GM10248 (cell line): ENCODE measurements around the gene HIBCH.
"Not testable (repeated sequence)": the region's sequence is repeated elsewhere in the genome, so short reads cannot be mapped to it uniquely, and the experiment has no call there.

Experiments used
- CTCF ChIA-PET: fragments of 300-600 bp; sonication (Branson Sonifier 250); formaldehyde crosslinking; extraction: SDS; loops from one replicate; lab custom pipeline; 2021; ENCODE audit warnings: antibody characterized with exemption; lab: Yijun Ruan, JAX
- POLR2A ChIA-PET: fragments of 350-650 bp; sonication (Branson Sonifier 250); formaldehyde crosslinking; extraction: SDS; loops from one replicate; lab custom pipeline; 2020; ENCODE audit warnings: antibody characterized with exemption; lab: Yijun Ruan, JAX
- DNase-seq: peaks from one replicate; pipeline ENCODE4 v3.0.0; 2012; ENCODE audit errors: extremely low spot score
- CTCF ChIP-seq: IDR thresholded peaks from 2 replicates; pipeline ENCODE4 v1.5.1; 2012; ENCODE audit warnings: mild to moderate bottlenecking, low read depth; ENCODE audit errors: extremely low read depth, missing control alignments, control extremely low read depth

The HIBCH gene

GRCh38 chr2:190256087-190256486 is 63.5 kb downstream of the HIBCH start:
- no peak for DNase-seq
- ChIA-PET POLR2A (no interaction called here), CTCF (interaction anchor here (1.2 to 1.5 kb wide), 3 partner anchors 10 to 76 kb away, joined by 3 to 9 read pairs (median 5); a partner anchor contains a TSS)
- TF ChIP-seq CTCF: no peak

GRCh38 chr2:190255676-190256075 is 64.0 kb downstream of the HIBCH start:
- ChIA-PET CTCF (interaction anchor here (1.2 to 1.5 kb wide), 3 partner anchors 9 to 76 kb away, joined by 3 to 9 read pairs (median 5); a partner anchor contains a TSS), POLR2A (no interaction called here)
- TF ChIP-seq CTCF: no peak
- no peak for DNase-seq

GRCh38 chr2:190254063-190254850 is 65.4 kb downstream of the HIBCH start:
- no peak for DNase-seq
- ChIA-PET CTCF (interaction anchor here (1.5 kb wide), 2 partner anchors 8 to 74 kb away, joined by 3 to 9 read pairs; a partner anchor contains a TSS), POLR2A (no interaction called here)
- TF ChIP-seq CTCF: no peak

GRCh38 chr2:190250421-190250820 is 69.2 kb downstream of the HIBCH start:
- no peak for TF ChIP-seq CTCF
- DNase-seq: no peak
- ChIA-PET CTCF (interaction anchor here (0.6 to 1.8 kb wide), 5 partner anchors 12 to 70 kb away, joined by 3 to 6 read pairs (median 4); partner anchors contain the start of gene HIBCH), POLR2A (no interaction called here)

- TF ChIP-seq CTCF: no peak
- ChIA-PET POLR2A (no interaction called here), CTCF (interaction anchor here (1.2 kb wide), 2 partner anchors 10 to 32 kb away, joined by 3 read pairs; no protein-coding TSS in a partner anchor)
- no peak for DNase-seq
Measured at GRCh38 chr2:190235551-190236075, 84.0 kb downstream of the HIBCH start.

GRCh38 chr2:190235101-190235500 is 84.5 kb downstream of the HIBCH start:
- ChIA-PET POLR2A (no interaction called here), CTCF (no interaction called here)
- TF ChIP-seq CTCF: no peak
- DNase-seq: no peak

GRCh38 chr2:190223989-190224388 is 95.6 kb downstream of the HIBCH start:
- CTCF ChIA-PET, POLR2A ChIA-PET, DNase-seq: not testable (repeated sequence)

GRCh38 chr2:190222745-190223144 is 96.9 kb downstream of the HIBCH start:
- POLR2A ChIA-PET, CTCF ChIA-PET, DNase-seq: not testable (repeated sequence)
